Heart right ventricle (tissue), 16 donors: ENCODE results near the gene FGF14. TPM values are rescaled to one million over a fixed set of nuclear protein-coding genes. Genes with fewer than 3 reads are reported as not detected.

ENCODE experiments used
- ATAC-seq, 8 donors: fragments of 200-7000 bp; cut with Tn5 transposase; one replicate each; pipeline ENCODE4 v1.9.1; 2020; ENCODE audit warnings: mild to moderate bottlenecking in 8 of 8, moderate library complexity in 8 of 8, moderate number of reproducible peaks in 1 of 8
- DNase-seq, 2 donors: peaks; one replicate each; pipeline ENCODE4 v3.0.0-alpha.2; 2020
- H3K27ac ChIP-seq, 10 donors: fragments of 200-600 bp; sonication (generic) in 2 of 10; one replicate each; pipeline versions ENCODE4 v1.5.0 to v1.8.0; 2020 to 2022; ENCODE audit warnings: mild to moderate bottlenecking in 3 of 10
- H3K27me3 ChIP-seq, 7 donors: fragments of 200-600 bp; one replicate each; pipeline ENCODE4 v1.8.0; 2021 to 2022; ENCODE audit warnings: mild to moderate bottlenecking in 2 of 7
- H3K36me3 ChIP-seq, 9 donors: fragments of 200-600 bp; sonication (generic) in 1 of 9; one replicate each; pipeline versions ENCODE4 v1.5.0 to v1.8.0; 2020 to 2022; ENCODE audit warnings: mild to moderate bottlenecking in 2 of 9
- H3K4me1 ChIP-seq, 9 donors: fragments of 200-600 bp; sonication (generic) in 1 of 9; one replicate each; pipeline versions ENCODE4 v1.5.0 to v1.8.0; 2020 to 2022; ENCODE audit warnings: mild to moderate bottlenecking in 4 of 9
- H3K4me3 ChIP-seq, 10 donors: fragments of 200-600 bp; sonication (generic) in 2 of 10; one replicate each; pipeline versions ENCODE4 v1.5.0 to v1.8.0; 2020 to 2022; ENCODE audit warnings: mild to moderate bottlenecking in 7 of 10, moderate library complexity in 2 of 10
- H3K9me3 ChIP-seq, 11 donors: fragments of 200-600 bp in 10 of 11; sonication (generic) in 2 of 11; one replicate each; pipeline versions ENCODE4 v1.5.0 to v1.8.0; 2013 to 2022; ENCODE audit warnings: mild to moderate bottlenecking in 2 of 11, control low read depth in 1 of 11, moderate library complexity in 1 of 11
- WGBS, 2 donors: extraction: QIAGEN DNeasy Blood & Tissue Kit; methylation state at CpG; one replicate each; pipeline ENCODE4 v1.1.7; 2013; ENCODE audit warnings: inconsistent platforms in 1 of 2; 5-methylcytosine and 5-hydroxymethylcytosine counted together
- intact Hi-C, 10 donors: fragments of 100-400 bp; cut with DNase I; formaldehyde crosslinking; loops; one replicate each; pipeline versions ENCODE4 v1.11.1 to v1.14.2; 2022
- polyA plus RNA-seq, 2 donors: library from polyadenylated mRNA; stranded (reverse); fragments of 200-250 nt; gene quantifications; one replicate each; pipeline ENCODE4 v1.2.3, GENCODE V29; 2013
- total RNA-seq, 10 donors: library from RNA; stranded (reverse); fragmentation: NEBNext Ultra II Directional in 3 of 10; extraction: Animal tissue kit (Norgen Biotek cat#: 25700) in 3 of 10; gene quantifications; one replicate each; pipeline versions ENCODE4 v1.2.1 to v1.2.4, GENCODE V29; 2021 to 2023
- TF ChIP-seq, protein P1 (sequence below), 9 donors: fragments of 200-600 bp; sonication (generic) in 2 of 9; IDR thresholded peaks; one replicate each; pipeline versions ENCODE4 v1.5.0 to v1.8.0; 2021 to 2022; ENCODE audit warnings: antibody characterized with exemption in 9 of 9, mild to moderate bottlenecking in 5 of 9, moderate library complexity in 1 of 9
- donor health status: Arrhythmogenic right ventricular cardiomyopathy.
- donor health status: ischemic (EF 13 %, LVEDD 7.1; RV severe dilation, severe dysfunction).
- donor health status: healthy with polysubstance abuse.
- donor health status: DM: no; HTN: yes; CAD: no.
- donor health status: DM: no; HTN: no; CAD: no.
- donor health status: ischemic (EF 25% LVEDD 6.9; RV normal size, moderate dysfunction).
- donor health status: ischemic (EF 25% LVEDD 5.7; RV mildly dilated, moderate dysfunction).
- donor health status: healthy.
- donor health status: DM: yes; HTN: yes; CAD: no.
- donor health status: Ischemic cardiomyopathy.
- donor health status: ischemic (EF 35%, LVEDD 5.7; RV mildly dilated, moderate dysfunction).
- donor health status: nonischemic (EF 11% LVEDD 7.7; RV severe dilation, severe dysfunction).
- donor health status: DM: yes; HTN: yes; CAD: no.
- donor health status: PGD.
- donor health status: ischemic (EF 29% LVEDD 5.4; RV normal size, mild dysfunction).
- donor health status: nonischemic (EF 23%, LVEDD 6.1; RV moderate dilation, normal function).

The FGF14 gene
- total and polyA plus RNA-seq, 12 donors = 0.20 to 7.8 (median 5.3) TPM

DNA sequence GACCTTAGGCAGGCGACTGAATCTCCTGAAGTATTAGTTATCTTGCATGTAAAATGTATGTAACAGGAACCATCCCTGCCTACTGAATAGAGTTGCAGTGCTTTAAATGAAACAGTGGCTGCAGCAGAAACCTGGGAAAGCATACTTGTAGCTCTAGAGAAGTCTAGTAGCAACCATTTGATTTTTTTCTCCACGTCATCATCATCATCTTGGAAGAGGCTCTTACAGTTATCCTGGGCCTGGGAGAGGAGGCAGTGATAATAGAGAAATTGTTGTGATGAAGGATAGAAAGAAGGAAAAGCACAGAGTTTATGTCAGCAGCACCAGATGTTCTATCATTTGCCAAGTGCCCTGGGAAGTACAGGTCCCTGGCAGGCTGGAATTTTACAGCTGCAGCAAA lies 571.8 kb downstream of the FGF14 start:
- H3K4me3 ChIP-seq = no peak overlapping the region
- no peaks in the 10 kb centered on the region for H3K36me3 ChIP-seq
- H3K9me3 ChIP-seq = peaks cover 0 to 18% (median 4%) of the 10 kb centered on the region in 11 donors
- H3K27me3 ChIP-seq = no peaks in the 10 kb centered on the region
- TF ChIP-seq, protein P1, sequence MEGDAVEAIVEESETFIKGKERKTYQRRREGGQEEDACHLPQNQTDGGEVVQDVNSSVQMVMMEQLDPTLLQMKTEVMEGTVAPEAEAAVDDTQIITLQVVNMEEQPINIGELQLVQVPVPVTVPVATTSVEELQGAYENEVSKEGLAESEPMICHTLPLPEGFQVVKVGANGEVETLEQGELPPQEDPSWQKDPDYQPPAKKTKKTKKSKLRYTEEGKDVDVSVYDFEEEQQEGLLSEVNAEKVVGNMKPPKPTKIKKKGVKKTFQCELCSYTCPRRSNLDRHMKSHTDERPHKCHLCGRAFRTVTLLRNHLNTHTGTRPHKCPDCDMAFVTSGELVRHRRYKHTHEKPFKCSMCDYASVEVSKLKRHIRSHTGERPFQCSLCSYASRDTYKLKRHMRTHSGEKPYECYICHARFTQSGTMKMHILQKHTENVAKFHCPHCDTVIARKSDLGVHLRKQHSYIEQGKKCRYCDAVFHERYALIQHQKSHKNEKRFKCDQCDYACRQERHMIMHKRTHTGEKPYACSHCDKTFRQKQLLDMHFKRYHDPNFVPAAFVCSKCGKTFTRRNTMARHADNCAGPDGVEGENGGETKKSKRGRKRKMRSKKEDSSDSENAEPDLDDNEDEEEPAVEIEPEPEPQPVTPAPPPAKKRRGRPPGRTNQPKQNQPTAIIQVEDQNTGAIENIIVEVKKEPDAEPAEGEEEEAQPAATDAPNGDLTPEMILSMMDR (IDR thresholded peaks at IDR 0.05) = no peak
- H3K4me1 ChIP-seq = no peaks in the 10 kb centered on the region
- intact Hi-C loops = no loop called here
- DNase-seq = no peak
- WGBS, 2 donors = 69 to 84% methylated on average over 2 of the region's 2 CpGs
- no peak overlapping the region for H3K27ac ChIP-seq
- ATAC-seq = no peak

DNA sequence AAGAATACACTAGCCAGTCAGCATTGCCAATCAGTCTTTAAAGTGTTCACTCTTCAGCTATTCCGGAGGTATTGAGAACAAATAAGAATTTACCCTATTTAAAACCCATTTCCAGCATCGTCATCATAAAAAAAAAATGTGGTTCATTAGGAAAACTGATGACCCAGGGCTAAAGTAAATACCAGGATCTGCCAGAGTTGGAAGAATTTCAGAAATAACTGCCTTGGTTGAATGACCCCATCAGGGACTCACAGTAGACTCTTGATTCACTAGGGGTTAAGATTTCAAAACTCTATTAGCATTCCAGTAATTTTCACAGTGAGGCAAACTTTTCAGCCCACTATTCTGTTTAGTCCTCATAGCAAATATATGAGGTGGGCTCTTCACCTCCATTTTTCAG lies 572.4 kb downstream of the FGF14 start:
- Histone ChIP-seq H3K36me3 (no peaks in the 10 kb centered on the region), H3K27me3 (no peaks in the 10 kb centered on the region), H3K9me3 (peaks cover 0 to 18% (median 4%) of the 10 kb centered on the region in 11 donors), H3K4me1 (no peaks in the 10 kb centered on the region), H3K4me3 (no peak overlapping the region), H3K27ac (no peak overlapping the region)
- TF ChIP-seq, protein P1 (IDR thresholded peaks at IDR 0.05) = no peak
- DNase-seq (no peak), ATAC-seq (no peak)
- intact Hi-C loops = no loop called here
- 65 to 82% methylated on average over 2 of the region's 2 CpGs for WGBS, 2 donors

DNA sequence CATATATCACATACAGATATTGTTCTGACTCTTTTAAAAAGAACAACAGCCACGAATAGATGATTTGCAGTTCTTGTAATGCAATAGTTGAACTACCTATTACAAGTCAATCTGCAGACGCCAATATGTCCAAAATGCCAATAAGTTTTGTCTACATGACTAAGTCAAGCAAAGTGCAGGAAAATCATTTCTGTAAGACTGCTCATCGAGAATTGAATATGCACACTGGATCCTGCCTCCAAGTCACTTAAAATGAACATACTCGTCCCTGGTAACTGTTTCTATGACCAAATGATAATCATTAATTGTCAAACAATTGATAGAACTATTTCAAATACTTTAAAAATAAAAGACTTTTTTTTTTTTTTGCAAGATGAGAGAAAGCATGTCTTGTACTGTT lies 573.7 kb downstream of the FGF14 start:
- H3K4me3 ChIP-seq = no peak overlapping the region
- intact Hi-C loops = no loop called here
- H3K9me3 ChIP-seq = peaks cover 0 to 18% (median 4%) of the 10 kb centered on the region in 11 donors
- H3K36me3 ChIP-seq = no peaks in the 10 kb centered on the region
- ATAC-seq (no peak), DNase-seq (no peak)
- no peak overlapping the region for H3K27ac ChIP-seq
- H3K4me1 ChIP-seq = no peaks in the 10 kb centered on the region
- TF ChIP-seq, protein P1 (IDR thresholded peaks at IDR 0.05) = no peak
- no peaks in the 10 kb centered on the region for H3K27me3 ChIP-seq
- WGBS, 2 donors = 63 to 74% methylated on average over 4 of the region's 4 CpGs

DNA sequence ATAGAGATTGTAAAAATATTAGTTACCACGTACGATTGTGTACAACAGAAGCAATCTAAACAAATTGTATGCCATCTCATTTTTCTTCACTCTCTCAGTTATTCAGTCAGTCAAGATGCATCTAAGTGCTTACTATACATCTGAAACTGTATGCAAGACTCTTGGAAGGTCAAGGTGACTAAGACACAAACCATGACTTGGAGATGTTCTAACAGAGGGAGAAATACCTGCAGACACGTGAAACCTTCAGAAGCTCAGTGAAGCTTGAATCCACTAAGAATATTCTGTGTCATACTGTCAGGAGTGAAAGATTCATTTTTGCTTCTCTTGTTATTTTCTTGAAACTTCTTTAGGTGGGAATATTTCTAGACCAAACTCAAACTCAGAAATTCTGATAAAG lies 584.0 kb downstream of the FGF14 start:
- intact Hi-C loops = no loop called here
- TF ChIP-seq, protein P1 (IDR thresholded peaks at IDR 0.05) = no peak
- no peaks in the 10 kb centered on the region for H3K27me3 ChIP-seq
- no peak overlapping the region for H3K4me3 ChIP-seq
- no peak overlapping the region for H3K27ac ChIP-seq
- WGBS, 2 donors = 82 to 85% methylated on average over 3 of the region's 3 CpGs
- H3K36me3 ChIP-seq = no peaks in the 10 kb centered on the region
- peaks cover 0 to 2% (median 0%) of the 10 kb centered on the region in 11 donors for H3K9me3 ChIP-seq
- no peak for ATAC-seq
- H3K4me1 ChIP-seq = no peaks in the 10 kb centered on the region
- DNase-seq = no peak
